Ureter (tissue), 1 donor: ENCODE data around the gene ICAM5. TPM values are rescaled to one million over a fixed set of nuclear protein-coding genes. Genes with fewer than 3 reads are reported as not detected.
A peak's percentile ranks its signal among the peaks of the same experiment; 100 is the strongest.
"Not testable (repeated sequence)": the region's sequence is repeated elsewhere in the genome, so short reads cannot be mapped to it uniquely, and the experiment has no call there.

Experiments
- DNase-seq: peaks from one replicate; pipeline ENCODE4 v3.0.0-alpha.2; 2020; ENCODE audit warnings: low spot score
- total RNA-seq: library from RNA; stranded (reverse); gene quantifications from one replicate; pipeline ENCODE4 v1.2.4, GENCODE V29; 2023
- donor health status: DM: yes; HTN: yes; CAD: no.

The ICAM5 gene
- total RNA-seq, 1 donor from 2014 or later: 1.8 TPM

DNA sequence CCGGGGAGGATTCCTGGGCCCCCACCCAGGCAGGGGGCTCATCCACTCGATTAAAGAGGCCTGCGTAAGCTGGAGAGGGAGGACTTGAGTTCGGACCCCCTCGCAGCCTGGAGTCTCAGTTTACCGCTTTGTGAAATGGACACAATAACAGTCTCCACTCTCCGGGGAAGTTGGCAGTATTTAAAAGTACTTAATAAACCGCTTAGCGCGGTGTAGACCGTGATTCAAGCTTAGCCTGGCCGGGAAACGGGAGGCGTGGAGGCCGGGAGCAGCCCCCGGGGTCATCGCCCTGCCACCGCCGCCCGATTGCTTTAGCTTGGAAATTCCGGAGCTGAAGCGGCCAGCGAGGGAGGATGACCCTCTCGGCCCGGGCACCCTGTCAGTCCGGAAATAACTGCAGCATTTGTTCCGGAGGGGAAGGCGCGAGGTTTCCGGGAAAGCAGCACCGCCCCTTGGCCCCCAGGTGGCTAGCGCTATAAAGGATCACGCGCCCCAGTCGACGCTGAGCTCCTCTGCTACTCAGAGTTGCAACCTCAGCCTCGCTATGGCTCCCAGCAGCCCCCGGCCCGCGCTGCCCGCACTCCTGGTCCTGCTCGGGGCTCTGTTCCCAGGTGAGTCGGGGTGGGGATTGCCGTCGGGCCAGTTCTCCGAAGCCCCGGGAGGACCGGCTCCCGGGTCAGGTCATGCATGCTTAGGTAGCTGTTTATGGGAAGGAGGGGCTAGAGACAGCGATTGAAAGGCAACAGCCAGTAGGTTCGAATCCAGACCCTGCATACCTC lies 18.9 kb upstream of the ICAM5 start, which contains the start of gene ICAM1:
Gene ICAM1, plus strand, starts transcription at position 505 of the 779 bp plus-strand sequence. Its CDS starts 40 bp downstream, at position 545.
- DNase-seq: peak; percentile 90

DNA sequence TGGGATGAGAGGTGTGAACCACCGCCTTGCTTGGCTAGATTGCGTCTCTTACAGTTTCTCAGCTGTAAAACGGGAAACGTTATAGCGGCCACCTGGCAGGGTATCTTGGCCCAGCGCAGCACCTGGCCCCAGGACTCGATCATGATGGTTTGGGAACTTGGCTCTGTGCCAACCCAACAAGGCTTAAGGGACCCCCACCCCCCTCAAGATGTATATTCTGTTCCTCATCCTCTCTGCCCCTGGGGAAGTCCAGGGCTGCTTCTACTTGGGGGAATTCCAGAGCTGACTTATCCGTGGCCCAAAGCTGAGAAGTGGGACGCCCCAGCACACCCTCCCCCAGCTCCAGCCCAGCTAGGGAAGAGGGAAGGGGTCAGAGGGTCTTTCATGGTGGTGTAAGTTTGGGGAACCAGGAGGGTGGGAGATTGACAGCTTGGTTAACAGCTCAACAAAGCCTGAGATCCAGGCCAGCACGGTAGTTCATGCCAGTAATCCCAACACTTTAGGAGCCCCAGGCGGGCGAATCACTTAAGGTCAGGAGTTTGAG lies 18.1 kb upstream of the ICAM5 start:
- DNase-seq: no peak

DNA sequence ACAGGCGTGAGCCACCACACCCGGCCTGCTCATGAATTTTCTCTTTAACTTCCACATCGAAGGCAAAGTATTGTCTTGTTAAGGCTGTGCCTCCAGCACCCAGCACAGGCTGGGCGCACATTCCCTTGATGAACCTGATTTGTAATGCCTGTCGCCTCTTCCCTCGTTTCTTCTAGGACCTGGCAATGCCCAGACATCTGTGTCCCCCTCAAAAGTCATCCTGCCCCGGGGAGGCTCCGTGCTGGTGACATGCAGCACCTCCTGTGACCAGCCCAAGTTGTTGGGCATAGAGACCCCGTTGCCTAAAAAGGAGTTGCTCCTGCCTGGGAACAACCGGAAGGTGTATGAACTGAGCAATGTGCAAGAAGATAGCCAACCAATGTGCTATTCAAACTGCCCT lies 15.2 kb upstream of the ICAM5 start:
- no peak for DNase-seq

DNA sequence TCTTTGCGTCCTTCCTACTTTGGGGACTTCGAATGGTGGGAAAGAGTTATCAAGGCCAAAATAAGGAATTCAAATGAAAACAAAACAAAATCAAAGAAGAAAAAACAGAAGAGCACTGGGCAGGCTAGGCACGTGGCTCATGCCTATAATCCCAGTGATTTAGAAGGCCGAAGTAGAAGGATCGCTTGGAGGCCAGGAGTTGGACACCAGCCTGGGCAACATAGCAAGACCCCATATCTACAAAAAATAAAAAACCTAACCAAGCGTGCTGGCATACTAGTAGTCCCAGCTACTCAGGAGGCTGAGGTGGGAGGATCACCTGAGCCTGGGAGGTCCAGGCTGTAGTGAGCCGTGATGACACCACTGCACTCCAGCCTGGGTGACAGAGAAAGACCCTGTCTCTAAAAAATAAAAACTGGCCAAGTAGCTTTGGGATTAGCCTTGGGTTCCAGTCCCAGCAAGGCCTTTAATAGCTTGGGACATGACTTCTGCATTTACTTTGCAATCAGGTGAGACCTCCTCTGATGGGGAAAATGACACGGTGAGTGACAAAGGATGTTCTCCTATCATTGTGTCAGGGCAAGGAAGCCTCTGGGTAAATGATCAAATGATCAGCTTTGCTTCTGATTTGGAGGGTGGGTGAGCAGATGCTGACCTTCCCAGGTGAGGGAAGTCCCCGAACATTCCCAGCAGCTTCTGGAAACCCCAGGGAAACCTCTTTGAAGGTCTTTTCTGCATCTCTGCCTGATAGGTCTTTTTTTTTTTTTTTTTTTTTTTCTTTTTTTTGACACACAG lies 11.8 kb upstream of the ICAM5 start:
- DNase-seq: no peak

DNA sequence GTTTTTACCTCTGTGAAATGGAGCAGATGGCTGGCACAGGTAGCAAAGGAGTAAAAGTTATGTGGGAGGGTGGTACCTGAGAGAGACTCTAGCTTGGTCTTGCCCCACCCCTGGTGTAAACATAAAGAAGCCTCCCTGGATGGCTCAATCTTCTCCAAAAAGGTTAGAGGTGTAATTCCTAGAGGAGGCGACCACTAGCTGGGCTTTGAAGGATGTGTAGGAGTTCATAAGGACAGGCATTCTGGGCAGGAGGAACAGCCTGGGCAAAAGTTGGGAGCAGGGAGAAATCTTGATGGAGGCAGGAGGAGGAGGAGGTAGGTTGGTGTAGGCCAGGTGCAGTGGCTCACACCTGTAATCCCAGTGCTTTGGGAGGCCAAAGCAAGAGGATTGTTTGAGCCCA lies 10.8 kb upstream of the ICAM5 start:
- DNase-seq: no peak

DNA sequence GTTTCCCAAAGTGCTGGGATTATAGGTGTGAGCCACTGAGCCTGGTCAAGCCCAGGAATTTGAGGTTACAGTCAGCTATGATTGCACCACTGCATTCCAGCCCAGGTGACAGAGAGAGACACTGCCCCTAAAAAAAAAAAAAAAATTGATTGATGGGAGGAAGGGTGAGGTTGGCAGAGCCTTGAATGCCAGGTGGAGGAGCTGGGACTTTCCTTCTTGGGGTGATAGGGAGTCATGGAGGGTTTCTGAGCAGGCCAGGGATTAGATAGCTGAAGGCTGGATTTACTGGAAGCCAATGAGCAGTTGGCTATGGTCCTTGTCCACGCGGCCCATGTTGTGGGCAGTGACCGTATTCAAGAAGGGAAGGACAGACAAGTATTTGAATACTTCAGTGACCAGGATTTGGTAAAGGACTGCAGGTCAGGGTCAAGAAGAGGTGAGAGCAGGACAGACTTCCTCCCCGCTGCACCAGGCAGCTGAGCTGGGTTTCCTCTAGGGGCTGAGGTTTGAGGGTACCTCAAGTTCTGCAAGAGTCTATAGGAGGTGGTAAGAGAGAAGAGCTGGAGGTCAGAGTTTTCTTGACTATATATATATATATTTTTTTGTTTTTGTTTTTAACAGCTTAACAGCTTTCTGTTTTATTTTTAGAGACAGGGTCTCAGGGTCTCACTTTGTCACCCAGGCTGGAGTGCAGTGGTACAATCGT lies 9.9 kb upstream of the ICAM5 start:
- no peak for DNase-seq

DNA sequence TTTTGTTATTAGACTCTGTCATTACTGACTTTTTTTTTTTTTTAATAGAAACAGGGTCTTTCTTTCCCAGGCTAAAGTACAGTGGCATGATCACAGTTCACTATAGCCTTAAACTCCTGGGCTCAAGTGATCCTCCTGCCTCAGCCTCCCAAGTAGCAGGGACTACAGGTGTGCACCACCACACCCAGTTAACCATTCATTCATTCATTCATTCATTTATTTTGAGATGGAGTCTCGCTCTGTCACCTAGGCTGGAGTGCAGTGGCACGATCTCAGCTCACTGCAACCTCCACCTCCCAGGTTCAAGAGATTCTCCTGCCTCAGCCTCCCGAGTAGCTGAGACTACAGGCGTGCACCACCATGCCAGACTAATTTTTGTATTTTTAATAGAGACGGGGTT lies 7.7 kb upstream of the ICAM5 start:
- not testable (repeated sequence) for DNase-seq

DNA sequence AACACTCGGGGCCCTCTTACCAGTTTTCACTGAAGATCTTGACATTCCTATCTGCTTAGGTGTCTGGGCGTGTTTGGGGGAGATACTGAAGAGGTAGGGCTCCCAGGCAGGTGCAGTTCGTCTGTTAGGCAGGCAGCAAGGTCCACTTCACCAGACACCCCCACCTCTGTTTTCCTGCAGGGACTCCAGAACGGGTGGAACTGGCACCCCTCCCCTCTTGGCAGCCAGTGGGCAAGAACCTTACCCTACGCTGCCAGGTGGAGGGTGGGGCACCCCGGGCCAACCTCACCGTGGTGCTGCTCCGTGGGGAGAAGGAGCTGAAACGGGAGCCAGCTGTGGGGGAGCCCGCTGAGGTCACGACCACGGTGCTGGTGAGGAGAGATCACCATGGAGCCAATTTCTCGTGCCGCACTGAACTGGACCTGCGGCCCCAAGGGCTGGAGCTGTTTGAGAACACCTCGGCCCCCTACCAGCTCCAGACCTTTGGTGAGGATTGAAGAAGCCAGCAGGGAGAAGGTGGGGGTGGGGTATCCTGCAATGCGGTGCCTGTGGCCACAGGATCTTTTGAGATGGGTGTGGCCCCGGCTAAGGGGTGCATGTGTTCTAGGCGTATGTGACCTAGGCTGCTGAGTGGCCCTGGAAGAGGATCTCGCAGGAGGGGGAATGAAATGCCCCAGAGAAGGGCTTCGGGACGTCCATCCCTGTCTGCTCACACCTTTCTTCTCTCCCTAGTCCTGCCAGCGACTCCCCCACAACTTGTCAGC lies 6.3 kb upstream of the ICAM5 start:
- DNase-seq: no peak

DNA sequence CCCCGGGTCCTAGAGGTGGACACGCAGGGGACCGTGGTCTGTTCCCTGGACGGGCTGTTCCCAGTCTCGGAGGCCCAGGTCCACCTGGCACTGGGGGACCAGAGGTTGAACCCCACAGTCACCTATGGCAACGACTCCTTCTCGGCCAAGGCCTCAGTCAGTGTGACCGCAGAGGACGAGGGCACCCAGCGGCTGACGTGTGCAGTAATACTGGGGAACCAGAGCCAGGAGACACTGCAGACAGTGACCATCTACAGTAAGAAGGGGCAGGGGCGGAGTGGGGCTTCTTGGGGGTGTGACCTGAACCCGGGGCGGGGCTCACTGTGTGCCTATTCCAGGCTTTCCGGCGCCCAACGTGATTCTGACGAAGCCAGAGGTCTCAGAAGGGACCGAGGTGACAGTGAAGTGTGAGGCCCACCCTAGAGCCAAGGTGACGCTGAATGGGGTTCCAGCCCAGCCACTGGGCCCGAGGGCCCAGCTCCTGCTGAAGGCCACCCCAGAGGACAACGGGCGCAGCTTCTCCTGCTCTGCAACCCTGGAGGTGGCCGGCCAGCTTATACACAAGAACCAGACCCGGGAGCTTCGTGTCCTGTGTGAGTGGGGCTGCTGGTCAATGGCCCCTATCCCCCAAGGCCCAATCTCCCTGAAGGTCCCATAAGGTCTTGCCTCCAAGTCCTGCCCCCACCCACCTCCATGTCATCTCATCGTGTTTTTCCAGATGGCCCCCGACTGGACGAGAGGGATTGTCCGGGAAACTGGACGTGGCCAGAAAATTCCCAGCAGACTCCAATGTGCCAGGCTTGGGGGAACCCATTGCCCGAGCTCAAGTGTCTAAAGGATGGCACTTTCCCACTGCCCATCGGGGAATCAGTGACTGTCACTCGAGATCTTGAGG lies 5.4 kb upstream of the ICAM5 start:
- no peak for DNase-seq

DNA sequence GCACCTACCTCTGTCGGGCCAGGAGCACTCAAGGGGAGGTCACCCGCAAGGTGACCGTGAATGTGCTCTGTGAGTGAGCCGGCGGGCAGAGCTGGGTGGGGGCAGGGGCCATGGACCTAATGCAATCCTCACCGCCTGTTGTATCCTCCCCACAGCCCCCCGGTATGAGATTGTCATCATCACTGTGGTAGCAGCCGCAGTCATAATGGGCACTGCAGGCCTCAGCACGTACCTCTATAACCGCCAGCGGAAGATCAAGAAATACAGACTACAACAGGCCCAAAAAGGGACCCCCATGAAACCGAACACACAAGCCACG lies 4.8 kb upstream of the ICAM5 start:
- no peak for DNase-seq

DNA sequence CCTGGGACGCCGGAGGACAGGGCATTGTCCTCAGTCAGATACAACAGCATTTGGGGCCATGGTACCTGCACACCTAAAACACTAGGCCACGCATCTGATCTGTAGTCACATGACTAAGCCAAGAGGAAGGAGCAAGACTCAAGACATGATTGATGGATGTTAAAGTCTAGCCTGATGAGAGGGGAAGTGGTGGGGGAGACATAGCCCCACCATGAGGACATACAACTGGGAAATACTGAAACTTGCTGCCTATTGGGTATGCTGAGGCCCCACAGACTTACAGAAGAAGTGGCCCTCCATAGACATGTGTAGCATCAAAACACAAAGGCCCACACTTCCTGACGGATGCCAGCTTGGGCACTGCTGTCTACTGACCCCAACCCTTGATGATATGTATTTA lies 4.4 kb upstream of the ICAM5 start:
- no peak for DNase-seq

DNA sequence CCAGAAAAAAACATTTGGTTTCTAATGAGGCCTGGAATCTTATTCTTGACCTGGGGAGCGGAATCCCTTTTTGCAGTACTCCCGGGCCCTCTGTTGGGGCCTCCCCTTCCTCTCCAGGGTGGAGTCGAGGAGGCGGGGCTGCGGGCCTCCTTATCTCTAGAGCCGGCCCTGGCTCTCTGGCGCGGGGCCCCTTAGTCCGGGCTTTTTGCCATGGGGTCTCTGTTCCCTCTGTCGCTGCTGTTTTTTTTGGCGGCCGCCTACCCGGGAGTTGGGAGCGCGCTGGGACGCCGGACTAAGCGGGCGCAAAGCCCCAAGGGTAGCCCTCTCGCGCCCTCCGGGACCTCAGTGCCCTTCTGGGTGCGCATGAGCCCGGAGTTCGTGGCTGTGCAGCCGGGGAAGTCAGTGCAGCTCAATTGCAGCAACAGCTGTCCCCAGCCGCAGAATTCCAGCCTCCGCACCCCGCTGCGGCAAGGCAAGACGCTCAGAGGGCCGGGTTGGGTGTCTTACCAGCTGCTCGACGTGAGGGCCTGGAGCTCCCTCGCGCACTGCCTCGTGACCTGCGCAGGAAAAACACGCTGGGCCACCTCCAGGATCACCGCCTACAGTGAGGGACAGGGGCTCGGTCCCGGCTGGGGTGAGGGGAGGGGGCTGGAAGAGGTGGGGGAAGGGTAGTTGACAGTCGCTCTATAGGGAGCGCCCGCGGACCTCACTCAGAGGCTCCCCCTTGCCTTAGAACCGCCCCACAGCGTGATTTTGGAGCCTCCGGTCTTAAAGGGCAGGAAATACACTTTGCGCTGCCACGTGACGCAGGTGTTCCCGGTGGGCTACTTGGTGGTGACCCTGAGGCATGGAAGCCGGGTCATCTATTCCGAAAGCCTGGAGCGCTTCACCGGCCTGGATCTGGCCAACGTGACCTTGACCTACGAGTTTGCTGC lies 2.7 kb upstream of the ICAM5 start, which contains the start of gene ICAM4:
Gene ICAM4, plus strand, starts transcription at position 153 of the 935 bp plus-strand sequence. Its CDS starts 58 bp downstream, at position 211.
- no peak for DNase-seq

DNA sequence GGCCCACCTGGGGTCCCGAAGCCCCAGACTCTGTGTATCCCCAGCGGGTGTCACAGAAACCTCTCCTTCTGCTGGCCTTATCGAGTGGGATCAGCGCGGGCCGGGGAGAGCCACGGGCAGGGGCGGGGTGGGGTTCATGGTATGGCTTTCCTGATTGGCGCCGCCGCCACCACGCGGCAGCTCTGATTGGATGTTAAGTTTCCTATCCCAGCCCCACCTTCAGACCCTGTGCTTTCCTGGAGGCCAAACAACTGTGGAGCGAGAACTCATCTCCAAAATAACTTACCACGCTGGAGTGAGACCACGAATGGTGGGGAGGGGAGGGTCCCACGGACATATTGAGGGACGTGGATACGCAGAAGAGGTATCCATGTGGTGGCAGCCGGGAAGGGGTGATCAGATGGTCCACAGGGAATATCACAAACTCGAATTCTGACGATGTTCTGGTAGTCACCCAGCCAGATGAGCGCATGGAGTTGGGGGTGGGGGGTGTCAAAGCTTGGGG lies 1.0 kb upstream of the ICAM5 start:
- DNase-seq: no peak

DNA sequence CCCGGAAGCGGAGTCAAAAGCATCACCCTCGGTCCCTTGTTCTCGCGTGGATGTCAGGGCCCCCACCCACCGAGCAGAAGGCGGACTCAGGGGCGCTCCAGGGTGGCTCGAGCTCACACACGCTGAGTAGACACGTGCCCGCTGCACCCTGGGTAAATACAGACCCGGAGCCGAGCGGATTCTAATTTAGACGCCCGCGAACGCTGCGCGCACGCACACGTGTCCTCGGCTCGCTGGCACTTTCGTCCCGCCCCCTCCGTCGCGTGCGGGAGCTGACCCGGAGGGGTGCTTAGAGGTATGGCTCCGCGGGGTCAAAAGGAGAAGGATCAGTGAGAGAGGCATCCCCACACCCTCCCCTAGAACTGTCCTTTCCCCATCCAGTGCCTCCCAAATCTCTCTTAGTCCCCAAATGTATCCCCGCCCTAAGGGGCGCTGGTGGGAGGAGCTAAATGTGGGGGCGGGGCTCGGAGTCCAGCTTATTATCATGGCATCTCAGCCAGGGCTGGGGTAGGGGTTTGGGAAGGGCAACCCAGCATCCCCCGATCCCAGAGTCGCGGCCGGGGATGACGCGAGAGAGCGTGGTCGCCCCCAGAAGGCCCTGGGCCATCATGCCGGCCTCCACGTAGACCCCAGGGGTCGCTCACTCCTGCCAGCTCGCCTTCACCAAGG lies 451 bp upstream of the ICAM5 start:
- DNase-seq: no peak

DNA sequence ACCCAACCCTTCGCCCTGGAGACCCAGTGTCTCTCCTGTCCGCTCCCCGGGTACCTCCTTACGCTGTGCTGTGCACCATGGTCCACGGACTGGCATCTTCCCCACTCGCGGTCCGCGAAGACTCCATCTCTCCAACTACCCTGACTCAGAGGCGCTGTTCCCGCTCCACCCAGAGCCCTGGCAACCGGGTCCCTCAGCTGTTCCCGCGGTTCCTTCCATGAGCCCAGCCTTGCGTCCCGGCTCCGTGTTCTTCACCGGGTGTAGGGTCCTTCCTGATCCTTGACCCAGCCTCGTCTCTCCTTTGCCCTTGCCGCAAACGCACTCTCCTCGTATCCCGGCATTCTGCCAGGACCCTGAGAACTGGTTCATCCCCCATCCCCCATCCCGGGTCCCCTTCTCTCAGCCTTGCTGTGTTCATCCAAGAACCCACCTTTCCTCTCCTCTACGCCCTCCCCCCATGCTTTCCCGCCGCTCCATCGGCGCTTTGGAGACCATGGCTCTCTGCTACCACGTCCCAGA lies 664 bp downstream of the ICAM5 start:
- no peak for DNase-seq

DNA sequence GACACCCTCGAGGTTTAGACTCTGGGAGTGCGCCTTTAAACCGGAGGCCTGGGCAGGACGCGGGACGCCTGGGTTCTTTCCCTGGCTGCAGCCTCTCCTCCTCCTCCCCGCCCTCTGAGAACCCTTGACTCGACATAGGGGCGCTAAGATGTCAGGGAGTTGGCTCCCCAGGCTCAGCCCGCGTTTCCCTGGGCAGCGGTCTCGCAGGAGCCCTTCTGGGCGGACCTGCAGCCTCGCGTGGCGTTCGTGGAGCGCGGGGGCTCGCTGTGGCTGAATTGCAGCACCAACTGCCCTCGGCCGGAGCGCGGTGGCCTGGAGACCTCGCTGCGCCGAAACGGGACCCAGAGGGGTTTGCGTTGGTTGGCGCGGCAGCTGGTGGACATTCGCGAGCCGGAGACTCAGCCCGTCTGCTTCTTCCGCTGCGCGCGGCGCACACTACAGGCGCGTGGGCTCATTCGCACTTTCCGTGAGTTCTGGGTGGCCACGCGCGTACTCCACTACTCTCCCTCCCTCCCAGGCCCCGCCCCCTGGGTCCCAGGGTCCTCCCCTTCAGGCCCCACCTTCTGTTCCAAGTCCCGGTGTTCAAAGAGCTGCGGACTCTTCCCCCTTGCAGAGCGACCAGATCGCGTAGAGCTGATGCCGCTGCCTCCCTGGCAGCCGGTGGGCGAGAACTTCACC lies 1.3 kb downstream of the ICAM5 start:
- peak; percentile 73 for DNase-seq

DNA sequence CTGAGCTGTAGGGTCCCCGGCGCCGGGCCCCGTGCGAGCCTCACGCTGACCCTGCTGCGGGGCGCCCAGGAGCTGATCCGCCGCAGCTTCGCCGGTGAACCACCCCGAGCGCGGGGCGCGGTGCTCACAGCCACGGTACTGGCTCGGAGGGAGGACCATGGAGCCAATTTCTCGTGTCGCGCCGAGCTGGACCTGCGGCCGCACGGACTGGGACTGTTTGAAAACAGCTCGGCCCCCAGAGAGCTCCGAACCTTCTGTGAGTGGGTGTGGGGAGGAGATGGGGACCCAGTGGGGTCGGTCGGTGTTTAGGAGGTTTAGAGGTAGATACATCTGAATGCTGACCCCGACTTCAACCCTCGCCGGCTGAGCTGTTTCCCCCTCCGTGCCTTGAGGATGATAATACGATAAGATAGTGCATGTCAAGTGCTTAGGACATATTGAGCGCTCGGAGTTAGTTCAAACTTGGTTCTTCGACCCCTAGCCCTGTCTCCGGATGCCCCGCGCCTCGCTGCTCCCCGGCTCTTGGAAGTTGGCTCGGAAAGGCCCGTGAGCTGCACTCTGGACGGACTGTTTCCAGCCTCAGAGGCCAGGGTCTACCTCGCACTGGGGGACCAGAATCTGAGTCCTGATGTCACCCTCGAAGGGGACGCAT lies 1.9 kb downstream of the ICAM5 start:
- no peak for DNase-seq
